Iris pigment epithelial cell (primary cell): ENCODE measurements around the gene HELZ2.

Experiments
- DNase-seq: peaks from one replicate; pipeline ENCODE4 v3.0.0-alpha.2; 2011; ENCODE audit warnings: low read depth

Gene HELZ2

DNA sequence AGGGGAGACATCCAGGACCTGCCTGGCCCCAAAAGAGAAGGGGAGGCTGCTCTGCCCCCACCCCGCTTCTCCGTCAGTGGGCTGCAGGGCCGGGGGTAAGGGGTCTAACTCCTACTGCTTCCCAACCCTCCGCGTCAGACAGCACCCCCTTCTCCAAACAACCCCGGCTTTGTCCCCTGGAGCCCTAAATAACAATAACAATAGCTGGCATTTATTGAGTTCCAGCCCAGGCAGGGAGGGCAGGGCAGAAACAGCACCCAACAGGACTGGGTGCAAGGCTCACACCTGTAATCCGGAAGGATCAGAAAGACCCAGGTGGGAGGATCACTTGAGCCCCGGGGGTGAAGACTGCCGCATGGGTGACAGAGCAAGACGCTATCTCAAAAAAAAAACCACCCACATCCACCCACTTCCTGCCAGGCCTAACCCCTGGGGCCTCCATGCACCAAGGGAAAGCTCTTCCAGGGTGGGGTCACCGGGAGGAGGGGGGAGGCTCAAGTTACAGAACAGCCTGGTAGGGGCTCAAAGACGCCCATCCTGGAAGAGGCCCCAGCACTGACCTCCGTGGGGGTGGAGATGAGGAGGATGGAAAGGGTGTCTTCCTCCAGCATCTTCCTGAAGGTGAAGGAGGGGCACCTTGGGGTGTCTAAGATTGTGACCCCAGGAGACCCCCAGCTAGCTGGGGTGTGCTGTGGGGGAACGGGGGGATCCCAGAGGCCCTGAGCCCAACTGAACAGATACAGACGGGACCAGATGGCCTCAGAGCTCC, 21.4 kb downstream of the HELZ2 start:
- DNase-seq = no peak

DNA sequence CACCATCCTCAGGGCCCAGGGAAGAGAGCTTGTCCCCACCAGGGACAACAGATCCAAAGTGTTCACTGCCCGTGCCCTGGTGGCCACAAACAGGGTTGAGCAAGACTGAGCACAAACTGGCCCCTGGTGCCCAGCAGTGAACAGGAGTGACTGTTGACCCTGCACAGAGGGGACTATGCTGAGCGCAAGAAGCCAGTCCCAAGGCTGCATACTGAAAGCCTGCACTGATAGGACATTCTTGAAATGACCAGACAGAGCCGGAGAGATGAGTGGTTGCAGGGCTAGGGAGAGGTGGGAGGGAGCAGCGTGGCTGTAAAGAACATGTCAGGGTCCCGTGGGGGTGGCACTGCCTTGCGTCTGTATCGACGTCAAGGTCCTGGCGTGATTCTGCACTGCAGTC, 23.0 kb downstream of the HELZ2 start:
- DNase-seq = no peak

DNA sequence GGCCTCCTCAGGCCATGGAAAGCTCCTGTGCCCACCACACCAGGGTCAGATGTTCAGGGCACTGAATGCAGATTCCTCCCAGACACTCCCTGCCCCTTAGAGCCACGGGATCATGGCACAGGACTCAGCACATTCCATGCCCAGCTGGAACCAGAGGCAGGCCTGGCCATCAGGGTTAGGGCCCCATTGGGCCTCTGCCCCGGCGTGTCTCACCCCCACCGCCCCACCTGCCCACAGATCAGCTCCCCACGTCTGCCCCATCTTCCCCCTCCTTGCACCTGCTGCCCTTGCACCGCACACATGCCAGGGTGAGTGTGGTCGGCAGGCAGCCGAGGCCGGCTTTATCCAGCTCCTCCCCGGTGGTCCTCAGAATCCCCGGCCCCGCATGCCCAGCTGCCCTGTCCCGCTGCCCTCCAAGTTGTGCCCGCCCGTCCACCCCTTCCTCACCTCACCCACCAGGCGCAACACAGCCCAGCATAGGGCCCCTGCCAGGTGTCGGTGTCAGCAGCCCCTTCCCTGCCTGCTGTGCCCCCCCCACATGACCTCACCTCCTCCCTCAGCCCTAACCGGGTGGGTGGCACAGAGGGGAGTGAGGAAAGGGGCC, 24.3 kb downstream of the HELZ2 start:
- DNase-seq = no peak

DNA sequence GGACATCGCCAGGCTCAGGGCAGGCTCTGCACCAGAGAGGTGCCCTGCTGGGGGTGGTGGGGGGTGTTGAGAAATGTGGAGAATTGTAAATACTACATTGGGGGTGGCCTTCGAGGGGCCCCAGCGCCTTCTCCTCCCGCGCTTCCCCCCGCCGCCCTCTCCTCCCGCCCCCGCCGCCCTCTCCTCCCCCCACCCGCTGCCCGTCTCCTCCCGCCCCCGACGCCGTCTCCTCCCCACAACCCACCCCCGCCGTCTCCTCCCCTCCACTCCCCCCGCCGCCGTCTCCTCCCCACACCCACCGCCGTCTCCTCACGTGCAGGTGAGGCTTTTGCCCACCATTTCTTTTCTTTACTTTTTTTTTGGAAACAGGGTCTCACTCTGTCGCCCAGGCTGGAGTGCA, 25.0 kb downstream of the HELZ2 start:
- no peak for DNase-seq

DNA sequence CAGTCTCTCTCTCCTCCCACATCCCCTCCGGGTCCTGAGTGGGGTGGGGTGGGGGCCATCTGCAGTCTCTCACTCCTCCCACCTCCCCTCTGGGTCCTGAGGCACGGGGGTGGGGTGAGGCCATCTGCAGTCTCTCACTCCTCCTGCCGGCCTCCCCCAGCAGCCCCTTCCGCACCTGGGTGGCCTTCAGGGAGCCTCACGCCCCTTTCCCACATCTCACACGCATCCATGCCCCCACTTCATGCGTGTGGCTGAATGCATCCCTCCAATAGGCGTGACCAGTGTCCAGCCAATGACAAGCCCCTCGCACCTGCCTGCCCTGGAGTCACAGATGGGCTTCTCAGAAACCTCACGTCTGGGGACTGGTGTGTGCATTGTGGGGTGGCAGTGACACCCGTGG, 25.5 kb downstream of the HELZ2 start:
- no peak for DNase-seq

DNA sequence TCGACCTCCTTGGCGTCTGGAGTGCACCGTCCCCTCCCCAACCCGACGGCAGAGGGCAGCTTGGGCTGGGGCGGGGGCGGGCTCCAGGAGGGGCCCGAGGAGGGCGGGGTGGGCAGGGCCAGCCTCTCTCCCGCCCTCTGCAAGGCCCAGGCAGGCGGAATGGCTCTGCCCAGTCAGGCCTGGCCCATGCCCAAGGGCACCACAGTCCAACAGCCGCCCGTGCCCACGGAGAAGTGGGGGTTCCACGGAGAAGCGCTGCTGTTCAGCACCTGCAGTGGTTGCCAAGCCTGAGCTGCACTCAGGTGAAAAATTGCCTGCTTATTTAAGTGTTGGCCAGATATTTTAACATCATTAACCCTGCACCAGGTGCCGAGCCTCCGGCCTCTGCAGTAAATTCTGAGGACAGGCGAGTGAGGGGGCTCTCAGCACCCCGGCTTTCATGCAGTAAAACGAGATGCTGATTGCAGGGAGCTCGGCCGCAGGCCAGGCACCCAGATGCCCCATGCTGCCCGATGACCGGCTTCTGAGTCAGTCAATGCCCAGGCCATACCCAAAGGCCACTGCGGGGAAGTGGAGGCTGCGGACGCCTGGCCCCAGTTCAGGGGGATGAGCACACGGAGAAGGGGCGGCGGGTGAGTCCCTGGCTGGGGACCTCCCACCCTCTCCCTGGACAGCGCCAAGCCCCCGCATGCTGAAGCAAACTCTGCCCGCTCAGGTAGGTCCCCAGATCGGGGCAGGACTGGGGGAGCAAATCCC, 26.1 kb downstream of the HELZ2 start, which contains the start of gene SRMS:
SRMS (minus strand) TSS at position 25 of the 756 bp plus-strand sequence. CDS start 286 bp downstream, outside the sequence.
- no peak for DNase-seq

DNA sequence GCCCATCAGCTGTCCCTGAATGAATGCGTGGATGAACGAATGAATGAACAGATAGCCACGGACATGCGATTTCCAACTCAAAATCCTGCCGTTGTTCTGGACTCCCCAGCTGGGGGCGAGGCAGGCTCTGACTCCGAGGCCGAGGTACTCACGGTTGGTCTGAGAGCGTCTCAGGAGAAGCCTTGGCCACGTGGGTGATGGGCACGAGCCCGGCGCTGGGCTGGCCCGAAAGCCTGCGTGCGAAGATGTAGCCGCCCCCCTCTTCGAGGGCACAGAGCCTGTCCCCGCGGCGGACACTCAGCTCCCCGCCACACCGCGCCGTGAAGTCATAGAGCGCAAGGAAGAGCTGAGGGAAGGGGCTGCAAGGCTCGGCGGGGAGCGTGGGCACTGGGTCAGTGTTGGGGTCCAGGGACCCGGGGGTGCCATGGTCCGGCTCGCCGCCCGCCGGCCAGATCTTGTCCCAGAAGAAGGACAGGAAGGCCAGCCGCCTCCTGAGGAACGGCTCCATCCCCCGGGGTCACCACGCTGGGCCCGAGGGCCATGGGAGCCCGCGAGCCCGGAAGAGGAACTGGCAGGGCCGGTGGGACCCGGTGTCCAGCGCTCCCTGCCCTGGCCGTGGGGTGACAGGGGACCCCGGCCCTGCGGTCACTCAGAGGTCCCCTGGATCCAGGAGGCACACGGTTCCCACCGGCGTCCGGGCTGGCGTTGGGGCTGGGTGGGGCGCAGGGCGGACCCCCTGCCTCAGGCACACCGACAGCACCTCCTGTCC, 26.9 kb downstream of the HELZ2 start:
- no peak for DNase-seq

DNA sequence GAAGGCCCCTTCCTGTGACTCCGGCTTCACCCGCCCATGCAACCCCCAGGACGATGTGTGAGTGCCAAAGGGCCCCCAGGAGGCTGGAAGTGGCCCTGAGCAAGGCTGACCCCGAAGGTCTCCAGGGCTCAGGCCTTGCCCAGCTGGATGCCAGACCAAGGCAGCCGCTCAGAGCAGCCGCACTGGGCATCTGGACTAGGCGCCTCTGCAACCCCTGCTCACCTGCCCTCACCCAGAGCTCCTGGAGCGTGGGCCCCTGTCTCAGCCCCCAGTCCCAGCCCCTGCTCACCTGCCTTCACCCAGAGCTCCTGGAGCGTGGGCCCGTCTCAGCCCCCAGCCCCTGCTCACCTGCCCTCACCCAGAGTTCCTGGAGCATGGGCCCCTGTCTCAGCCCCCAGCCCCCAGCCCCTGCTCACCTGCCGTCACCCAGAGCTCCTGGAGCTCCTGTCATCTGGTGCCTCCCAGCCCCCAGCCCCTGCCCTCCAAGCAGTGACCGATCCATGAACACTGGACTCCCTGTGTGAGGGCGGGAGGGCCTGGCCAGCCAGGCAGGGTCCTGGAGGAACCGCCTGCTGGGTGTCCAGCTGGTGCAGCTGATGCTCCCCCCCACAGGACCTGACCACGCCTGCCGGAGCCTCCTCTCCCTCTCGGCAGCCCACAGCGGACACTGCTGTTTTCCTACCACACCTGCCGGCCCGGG, 27.6 kb downstream of the HELZ2 start:
- DNase-seq = no peak

DNA sequence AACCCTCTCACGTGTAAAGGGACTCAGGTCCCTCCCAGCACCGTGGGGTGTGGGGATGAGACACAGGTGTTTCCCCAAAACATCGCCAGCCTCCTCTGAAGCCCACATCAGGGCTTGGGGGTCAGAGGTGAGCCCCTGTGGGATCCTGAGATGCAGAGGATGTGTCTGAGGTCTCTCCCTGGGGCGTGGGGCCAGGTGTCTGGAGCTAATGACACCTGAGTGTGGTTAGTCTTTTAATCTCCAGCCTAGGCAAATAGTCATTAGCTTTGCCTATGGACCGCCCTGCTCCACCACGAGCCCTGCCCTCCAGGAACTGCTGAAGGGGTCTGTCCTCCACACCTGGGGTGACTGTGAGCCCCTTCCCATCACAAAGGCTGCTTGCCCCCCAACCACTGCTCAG, 28.2 kb downstream of the HELZ2 start:
- DNase-seq = no peak

DNA sequence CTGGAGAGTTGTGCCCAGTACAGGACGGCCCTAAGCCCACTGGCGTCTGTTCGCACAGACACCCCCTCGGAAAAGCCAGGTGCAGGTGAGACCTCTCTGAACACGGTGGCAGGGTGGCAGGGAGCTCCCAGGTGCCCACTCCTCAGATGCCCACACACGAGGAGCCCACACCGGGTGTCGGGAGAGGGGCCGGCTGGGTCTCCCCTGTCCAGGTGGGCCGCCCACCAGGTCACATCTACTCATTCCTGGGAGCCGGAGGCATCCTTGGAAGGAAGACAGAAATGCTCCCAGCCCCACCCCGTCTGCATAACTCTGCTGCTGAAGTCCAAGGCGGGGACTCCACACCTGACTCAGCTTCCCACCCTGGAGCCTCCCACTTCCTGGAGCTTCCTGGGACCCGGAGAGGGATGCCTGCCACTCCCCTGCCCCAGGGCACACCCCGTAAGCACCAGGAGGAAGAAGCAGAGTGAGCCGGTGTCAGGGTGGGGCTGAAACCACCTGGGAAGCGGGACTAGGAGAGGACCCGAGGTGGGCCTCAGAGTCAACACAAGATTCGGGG, 29.0 kb downstream of the HELZ2 start:
- no peak for DNase-seq

DNA sequence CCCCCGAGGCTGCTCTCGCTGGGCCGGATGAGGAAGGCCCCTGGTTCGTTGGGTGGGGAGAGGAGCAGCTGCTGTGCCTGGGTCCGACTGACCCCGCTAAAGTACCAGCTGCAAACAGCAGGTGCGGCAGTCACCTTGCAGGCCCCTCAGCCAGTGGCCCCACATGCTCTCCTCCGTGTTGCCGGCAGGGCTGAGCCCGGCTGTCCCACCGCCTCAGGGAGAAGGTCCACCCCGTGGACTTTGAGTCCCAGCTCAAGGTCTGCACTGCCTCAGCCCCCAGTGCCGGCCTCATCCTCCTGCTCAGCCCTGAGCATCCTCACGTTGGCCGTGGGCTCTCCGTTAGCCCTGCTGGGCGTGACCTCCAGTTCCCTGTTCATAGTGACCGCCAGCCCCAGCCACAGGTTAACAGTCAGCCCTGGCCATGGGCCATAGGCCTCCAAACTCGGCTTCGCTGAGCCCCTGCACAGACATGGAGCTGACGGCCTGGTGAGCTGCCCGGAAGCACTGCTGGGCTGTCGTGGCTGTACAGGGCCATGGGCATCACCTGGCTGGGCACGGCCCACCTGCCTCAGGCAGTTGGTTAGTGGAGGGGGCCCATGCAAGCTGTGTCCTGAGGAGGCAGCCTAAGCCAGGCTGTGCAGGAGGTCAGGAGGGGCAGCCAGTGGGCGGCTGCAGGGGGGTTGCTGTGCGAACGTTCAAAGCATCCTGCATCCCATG, 29.6 kb downstream of the HELZ2 start:
- no peak for DNase-seq

DNA sequence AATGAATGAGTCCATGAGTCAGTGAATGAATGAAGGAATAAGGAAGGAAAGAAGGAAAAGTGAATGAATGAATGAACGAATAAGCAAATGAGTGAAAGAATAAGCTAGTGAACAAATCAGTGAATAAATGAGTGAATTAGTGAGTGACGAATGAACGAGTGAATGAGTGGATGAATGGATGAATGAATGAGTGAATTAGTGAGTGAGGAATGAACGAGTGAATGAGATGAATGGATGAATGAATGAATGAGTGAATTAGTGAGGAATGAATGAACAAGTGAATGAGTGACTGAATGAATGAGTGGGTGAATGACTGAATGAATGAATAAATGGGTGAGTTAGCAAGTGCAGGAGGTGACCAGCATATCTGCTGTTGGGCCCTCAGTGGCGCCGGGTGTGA, 30.3 kb downstream of the HELZ2 start:
- DNase-seq = no peak

DNA sequence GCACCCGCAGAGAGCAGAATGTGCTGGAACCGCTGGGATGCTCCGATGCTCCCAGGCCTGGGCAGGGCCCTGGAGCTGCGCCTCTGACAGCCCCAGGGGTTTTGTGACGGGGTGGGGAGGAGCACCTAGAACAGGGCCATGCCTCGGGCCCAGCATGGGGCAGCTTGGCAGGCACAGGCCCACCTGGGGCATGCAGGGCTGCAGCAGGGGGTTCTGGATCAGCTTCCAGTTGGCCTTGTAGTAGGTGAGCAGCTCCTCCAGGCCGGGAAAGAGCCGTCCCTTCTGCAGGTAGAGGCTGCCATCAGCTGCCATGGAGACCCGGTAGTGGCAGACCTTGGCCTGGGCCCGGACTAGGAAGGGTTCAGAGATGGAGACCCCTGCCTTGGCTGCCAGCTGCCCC, 30.9 kb downstream of the HELZ2 start:
- DNase-seq = no peak

DNA sequence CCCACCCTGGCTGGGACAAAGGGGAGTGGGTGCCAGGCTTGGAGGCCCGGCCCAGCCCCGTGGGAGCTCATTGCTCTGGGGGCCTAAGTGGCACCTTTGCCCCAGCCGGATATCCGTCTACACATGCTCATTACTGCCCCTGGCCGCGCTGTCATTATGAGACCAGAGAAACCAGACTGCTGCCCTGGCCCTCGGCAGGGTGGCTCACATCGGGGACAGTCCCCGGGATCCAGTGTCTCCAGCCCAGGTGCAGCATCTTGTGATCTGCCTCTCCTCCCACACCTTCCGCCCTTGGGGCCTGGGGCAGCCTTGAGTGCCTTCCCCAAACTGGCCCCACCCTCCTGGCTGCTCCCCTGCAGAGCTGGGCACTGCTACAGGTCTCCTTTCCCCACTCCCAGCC, 31.3 kb downstream of the HELZ2 start:
- DNase-seq = no peak

DNA sequence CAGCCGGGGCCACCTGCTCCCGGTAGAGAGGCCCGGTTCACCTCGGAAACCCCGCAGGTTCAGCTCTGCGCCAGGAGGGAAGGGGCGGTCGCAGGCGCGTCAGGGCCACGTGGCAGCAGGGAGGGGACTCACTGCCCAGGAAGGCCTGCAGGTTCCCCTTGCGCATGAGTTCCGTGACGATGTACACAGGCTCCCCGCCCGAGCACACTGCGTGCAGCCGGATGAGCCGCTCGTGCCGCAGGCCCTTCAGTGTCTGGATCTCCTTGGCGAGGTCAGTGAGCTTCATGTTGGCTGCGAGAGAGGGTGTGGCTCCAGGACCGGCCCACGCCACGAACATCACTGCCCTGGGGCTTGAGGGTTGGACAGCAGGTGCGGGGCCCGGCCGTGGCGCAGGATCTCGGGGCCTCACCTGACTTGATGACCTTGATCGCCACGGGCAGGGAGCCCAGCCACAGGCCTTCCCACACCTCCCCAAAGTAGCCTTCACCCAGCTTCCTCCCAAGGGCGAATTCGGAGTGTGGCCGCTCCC, 31.9 kb downstream of the HELZ2 start:
- no peak for DNase-seq

DNA sequence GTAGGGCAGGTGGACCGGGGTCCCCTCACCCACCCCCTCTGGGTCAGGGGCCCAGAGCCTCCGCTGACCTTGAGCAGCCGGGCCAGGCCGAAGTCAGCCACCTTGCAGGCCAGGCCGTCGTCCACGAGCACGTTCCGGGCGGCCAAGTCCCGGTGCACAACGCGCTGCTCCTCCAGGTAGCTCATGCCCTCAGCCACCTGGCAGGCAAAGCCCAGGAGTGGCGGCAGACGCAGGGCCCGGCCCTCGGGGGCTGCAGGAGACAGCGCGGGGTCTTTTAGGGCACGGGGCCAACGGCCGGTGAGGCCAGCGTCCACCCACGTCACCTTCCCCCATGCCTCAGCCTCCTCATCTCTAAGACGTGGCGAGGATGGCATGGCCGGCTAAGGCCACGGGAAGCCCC, 32.7 kb downstream of the HELZ2 start:
- DNase-seq = no peak

DNA sequence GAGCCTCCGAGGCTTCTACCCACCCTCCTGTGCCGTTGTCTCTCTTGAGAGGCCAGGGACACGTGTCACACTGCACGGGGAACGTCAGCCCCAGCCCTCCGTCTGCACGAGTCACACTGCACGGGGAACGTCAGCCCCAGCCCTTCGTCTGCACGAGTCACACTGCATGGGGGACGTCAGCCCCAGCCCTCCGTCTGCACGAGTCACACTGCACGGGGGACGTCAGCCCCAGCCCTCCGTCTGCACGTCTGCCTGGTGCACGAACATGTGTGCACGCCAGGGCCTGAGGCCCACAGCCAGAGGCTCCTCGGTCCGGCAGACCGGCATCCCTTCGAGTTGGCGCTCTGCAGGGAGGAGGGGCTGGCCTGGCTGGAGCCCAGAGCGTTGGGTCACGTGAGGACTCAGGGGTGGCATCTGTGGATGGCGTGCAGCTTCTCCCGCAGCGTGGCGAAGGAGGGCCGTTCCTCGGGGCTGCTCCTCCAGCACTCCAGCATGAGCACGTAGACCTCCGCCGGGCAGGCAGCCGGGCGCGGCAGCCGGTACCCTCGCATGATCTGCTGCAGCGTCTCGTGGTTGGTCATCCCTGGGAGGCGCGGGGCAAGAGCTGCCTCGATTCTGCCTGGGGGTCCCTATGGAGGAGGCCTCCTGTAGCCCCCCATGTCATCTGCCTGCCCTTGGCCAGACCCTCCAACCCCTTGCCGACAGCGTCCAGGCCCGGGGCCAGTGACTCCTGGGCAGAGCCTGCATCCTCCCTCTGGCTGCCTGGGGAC, 33.4 kb downstream of the HELZ2 start:
- no peak for DNase-seq

DNA sequence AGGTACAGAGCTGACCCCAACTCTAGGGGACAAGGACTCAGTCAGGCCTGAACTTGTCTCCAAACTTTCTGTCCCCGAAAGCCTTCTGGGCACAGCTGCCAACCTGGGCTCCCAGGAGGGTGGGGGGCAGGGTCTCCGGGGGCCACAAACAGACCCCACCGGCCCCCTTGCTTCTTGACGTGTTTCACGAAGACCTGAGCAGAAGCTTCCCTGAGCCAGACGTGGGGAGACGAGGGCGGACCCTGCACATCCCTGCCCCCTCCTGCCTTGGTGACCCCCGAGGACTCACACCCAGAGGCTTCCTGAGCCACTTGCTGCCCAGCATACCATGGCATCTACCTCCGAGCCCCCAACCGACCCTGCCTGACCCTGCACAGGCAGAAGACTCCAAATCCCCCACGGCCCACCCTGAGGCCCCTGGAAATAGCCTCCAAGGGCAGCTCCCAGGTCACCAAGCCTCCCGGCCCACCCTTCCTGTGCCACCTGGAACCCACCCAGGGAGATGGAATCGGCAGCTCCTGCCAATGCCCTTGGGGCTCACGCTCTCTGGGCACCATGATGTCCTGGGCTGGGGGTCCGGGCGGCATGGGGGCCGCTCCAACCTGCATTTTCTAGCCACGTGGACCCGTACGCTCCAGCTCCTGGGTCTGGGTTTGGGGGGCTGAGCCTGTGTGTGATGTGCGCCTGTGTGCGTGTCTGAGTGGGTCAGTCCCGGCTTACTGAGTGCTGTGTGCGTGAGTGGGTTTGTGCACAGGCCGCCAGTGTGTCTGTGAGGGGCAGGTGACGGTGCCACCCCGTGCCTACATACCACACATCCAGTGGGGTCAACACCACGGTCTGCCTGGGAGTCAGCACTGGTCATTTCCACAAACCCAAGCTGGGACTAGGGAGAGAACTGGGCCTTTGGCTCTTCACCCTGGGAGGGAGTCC, 34.3 kb downstream of the HELZ2 start:
- no peak for DNase-seq

DNA sequence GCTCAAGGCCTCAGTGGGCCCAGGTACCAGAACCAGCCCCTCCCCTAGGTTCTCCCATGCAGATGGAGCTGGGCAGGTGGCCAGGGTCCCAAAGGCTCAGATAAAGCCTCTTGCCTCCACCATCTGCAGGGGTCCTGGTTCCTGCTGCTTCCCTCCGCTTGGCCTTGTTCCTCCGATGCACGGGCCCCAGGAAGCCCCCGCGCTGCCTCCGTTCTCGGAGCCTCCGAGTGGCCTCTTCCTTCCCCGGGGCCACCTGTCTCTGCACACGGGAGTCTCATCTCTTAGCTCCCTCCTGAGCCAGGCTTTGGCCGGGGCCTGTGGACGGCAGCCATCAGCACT, 35.0 kb downstream of the HELZ2 start:
- DNase-seq = no peak
